LNCAP (cell line): Measurements from ENCODE around the gene PLIN5.

Experiments
- TF ChIP-seq, protein P1 (sequence below): fragments of 450-650 bp; IDR thresholded peaks from 2 replicates; pipeline ENCODE4 v1.5.1; 2017; ENCODE audit warnings: mild to moderate bottlenecking

Gene PLIN5, protein sequence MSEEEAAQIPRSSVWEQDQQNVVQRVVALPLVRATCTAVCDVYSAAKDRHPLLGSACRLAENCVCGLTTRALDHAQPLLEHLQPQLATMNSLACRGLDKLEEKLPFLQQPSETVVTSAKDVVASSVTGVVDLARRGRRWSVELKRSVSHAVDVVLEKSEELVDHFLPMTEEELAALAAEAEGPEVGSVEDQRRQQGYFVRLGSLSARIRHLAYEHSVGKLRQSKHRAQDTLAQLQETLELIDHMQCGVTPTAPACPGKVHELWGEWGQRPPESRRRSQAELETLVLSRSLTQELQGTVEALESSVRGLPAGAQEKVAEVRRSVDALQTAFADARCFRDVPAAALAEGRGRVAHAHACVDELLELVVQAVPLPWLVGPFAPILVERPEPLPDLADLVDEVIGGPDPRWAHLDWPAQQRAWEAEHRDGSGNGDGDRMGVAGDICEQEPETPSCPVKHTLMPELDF

GRCh38 chr19:4534836-4535658, at the start of gene PLIN5:
PLIN5 (minus strand) TSS chr19:4535224; CDS start chr19:4534074, 1,150 bp downstream.
- TF ChIP-seq, protein P1, sequence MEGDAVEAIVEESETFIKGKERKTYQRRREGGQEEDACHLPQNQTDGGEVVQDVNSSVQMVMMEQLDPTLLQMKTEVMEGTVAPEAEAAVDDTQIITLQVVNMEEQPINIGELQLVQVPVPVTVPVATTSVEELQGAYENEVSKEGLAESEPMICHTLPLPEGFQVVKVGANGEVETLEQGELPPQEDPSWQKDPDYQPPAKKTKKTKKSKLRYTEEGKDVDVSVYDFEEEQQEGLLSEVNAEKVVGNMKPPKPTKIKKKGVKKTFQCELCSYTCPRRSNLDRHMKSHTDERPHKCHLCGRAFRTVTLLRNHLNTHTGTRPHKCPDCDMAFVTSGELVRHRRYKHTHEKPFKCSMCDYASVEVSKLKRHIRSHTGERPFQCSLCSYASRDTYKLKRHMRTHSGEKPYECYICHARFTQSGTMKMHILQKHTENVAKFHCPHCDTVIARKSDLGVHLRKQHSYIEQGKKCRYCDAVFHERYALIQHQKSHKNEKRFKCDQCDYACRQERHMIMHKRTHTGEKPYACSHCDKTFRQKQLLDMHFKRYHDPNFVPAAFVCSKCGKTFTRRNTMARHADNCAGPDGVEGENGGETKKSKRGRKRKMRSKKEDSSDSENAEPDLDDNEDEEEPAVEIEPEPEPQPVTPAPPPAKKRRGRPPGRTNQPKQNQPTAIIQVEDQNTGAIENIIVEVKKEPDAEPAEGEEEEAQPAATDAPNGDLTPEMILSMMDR = no peak

- TF ChIP-seq, protein P1 = no peak
Measured at GRCh38 chr19:4583961-4584669, 49.1 kb upstream of the PLIN5 start.

DNA sequence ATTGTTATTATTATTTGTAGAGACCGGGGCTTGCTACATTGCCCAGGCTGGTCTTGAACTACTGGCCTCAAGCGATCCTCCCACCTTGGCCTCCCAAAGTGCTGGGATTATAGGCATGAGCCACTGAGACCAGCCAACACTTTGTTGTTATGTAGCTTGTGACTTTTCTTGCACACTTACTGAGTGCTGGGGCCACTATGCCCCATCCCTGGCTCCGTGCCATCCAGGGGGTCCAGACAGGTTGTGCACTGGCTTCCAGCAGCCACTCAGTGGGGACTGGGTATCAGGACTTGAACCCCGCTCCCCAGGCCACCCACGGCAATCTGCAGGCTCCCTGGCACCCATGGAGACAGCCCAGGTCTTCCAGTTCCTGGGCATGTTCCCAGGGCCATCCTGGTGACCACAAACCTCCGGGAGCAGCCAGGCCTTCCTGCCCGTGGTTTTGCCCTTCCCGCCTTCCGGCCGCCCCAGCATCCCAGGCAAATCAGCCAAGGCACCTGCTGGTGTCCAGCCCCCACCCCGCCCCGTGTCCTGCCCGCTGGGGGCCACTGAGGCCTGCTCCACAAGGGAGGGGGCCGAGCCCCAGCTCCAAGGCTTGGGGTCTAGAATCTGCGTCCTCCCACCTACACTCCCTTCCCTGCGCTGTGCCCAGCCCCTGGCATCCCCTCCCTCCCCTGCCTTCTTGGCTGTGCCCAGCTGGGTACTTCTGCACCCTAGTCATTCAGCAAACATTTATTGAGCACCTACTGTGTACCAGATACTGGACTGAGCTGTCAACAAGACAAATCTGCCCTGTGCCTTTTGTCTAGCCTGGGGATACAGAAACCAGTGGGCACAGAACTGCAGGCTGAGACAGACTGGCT, 48.2 kb upstream of the PLIN5 start:
- TF ChIP-seq, protein P1 = no peak

DNA sequence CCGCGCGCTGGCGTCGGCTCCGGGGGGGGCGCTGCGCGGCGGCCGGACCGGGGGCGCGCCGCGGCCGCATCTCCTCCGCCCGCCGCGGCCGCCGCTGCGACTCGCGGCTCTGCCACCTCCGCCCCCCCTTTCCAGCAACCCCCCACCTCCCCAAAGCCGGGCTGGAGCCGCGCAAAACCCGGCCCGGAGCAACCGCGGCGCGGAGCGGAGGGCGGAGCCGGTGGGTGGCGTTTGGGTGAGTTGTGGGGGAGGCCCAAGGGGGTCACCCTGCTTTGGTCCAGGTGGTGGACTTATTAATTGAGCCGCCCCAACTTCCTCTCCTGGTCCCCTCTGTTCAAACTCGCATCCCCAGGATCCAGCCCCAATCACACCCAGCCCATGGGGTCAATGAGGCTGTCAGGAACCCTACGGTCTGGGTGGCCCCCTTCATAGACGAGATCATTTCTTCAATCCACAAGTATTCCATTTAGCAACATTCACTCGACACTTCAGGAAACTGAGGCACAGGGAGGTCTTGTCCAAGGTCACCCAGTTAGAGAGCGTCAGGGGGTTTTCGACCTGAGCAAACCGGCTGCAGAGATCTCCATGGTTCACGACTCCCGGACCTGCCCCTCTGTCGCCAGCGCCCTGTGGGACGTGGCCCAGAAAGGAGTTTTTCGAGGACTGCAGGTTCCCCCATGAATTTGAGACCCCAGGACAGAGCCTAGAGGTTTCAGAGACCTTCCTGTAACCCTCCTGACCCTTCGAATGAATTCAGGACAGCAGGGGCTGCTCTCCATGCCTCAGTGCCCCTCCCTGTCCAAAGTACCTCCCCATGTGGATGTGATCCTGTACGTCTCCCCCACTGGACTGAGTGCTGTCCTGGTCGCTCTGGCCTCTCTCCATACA, 46.9 kb upstream of the PLIN5 start:
- TF ChIP-seq, protein P1 = no peak

DNA sequence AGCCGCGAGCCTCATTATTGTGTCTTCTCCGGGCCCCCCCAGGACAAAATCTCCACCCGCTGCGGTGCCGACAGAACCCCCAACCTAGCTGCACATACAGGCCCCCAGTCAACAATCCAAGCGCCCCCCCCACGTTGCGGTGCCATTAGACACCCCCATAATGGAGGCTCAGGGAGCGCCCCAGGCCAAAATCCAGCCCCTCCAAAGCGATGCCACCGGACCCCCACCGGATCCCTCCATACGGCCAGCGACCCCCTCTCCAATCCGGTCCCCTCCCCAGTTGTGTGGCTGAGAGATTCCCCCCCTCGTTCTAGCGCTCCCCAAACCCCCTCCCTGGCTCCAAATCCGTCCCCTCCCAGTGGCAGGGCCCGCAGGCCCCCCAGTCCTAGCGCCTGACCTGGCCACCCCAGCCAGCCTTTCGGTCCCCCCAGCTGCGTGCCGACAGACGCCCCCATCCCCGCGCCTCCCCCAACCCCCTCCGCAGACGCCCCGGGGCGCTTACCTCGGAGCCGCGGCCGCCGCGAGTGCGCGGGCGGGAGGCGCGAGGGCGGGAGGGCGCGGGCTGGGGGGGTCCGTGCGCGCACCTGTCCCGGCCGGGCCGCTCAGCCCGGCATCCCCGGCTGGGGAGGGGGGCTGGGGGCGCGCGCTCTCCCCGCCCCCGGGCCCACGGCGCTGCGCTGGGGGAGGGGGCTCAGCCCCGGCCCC, 46.1 kb upstream of the PLIN5 start:
- TF ChIP-seq, protein P1 = no peak
